ENCODE data around the gene TPK1.

DNA sequence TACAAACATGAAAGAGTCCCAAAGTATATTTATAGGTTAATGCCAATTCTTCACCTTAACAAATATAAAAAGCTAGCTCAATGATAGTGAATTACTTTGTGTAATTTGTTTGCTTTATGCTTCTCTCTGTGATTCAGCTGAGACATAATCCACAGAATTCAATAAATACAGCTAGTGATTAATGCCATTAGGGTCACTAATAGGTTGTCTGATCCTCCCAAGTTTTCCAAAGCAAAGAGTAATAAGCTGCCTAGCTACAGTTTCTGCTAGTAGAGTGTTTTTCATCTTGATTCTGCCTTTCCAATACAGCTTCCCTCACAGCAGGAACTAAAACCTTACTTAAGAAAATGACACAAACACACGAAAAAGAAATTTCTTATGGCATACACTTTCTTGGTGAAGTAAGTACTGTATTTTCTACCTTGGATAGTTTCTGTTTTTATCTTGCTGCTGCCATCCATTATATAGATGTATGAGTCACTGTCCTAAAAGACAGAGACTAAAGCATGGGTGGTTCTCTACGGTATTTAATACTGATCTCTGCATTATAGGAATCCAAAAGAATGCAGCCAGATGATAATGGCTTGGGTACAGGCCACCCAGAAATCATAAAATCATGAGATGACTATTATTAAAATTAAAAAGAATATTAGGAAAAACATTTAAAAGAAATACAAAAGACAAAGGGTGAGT is 170.0 kb downstream of the TPK1 start:
- TF ChIP-seq POLR2A (IDR thresholded peaks at IDR 0.05) = no peak
- TF ChIP-seq, protein P1, sequence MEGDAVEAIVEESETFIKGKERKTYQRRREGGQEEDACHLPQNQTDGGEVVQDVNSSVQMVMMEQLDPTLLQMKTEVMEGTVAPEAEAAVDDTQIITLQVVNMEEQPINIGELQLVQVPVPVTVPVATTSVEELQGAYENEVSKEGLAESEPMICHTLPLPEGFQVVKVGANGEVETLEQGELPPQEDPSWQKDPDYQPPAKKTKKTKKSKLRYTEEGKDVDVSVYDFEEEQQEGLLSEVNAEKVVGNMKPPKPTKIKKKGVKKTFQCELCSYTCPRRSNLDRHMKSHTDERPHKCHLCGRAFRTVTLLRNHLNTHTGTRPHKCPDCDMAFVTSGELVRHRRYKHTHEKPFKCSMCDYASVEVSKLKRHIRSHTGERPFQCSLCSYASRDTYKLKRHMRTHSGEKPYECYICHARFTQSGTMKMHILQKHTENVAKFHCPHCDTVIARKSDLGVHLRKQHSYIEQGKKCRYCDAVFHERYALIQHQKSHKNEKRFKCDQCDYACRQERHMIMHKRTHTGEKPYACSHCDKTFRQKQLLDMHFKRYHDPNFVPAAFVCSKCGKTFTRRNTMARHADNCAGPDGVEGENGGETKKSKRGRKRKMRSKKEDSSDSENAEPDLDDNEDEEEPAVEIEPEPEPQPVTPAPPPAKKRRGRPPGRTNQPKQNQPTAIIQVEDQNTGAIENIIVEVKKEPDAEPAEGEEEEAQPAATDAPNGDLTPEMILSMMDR (IDR thresholded peaks at IDR 0.05) = no peak

Measured in Peyer's patch (tissue), 4 donors.